WTC11 (cell line): ENCODE measurements around the gene ADCY2.

Experiments
- ELF4 ChIP-seq: sonication (generic); formaldehyde crosslinking; IDR thresholded peaks from 2 replicates; pipeline ENCODE4 v1.8.1; 2022; ENCODE audit warnings: low read depth, mild to moderate bottlenecking, moderate library complexity, missing genetic modification reagents
- FOXJ3 ChIP-seq: sonication (generic); formaldehyde crosslinking; IDR thresholded peaks from 2 replicates; pipeline ENCODE4 v1.9.0; 2021; ENCODE audit warnings: missing genetic modification reagents, mild to moderate bottlenecking, borderline replicate concordance
- GABPB1 ChIP-seq: sonication (generic); formaldehyde crosslinking; IDR thresholded peaks from 2 replicates; pipeline ENCODE4 v1.8.1; 2023; ENCODE audit warnings: mild to moderate bottlenecking, missing genetic modification reagents
- JUN ChIP-seq: sonication (generic); formaldehyde crosslinking; IDR thresholded peaks from 2 replicates; pipeline ENCODE4 v1.8.0; 2023; ENCODE audit warnings: mild to moderate bottlenecking, missing genetic modification reagents
- MLX ChIP-seq: sonication (generic); formaldehyde crosslinking; IDR thresholded peaks from 2 replicates; pipeline ENCODE4 v1.8.1; 2023; ENCODE audit warnings: mild to moderate bottlenecking, missing genetic modification reagents, moderate library complexity
- NFYB ChIP-seq: sonication (generic); formaldehyde crosslinking; conservative IDR thresholded peaks from 2 replicates; pipeline ENCODE4 v1.8.0; 2022; ENCODE audit warnings: low read depth, missing genetic modification reagents
- PREB ChIP-seq: sonication (generic); formaldehyde crosslinking; IDR thresholded peaks from 2 replicates; pipeline ENCODE4 v1.8.1; 2022; ENCODE audit warnings: mild to moderate bottlenecking, missing genetic modification reagents, moderate library complexity, borderline replicate concordance
- SP1 ChIP-seq: sonication (generic); formaldehyde crosslinking; conservative IDR thresholded peaks from 2 replicates; pipeline ENCODE4 v1.8.1; 2022; ENCODE audit warnings: missing genetic modification reagents
- ZNF281 ChIP-seq: sonication (generic); formaldehyde crosslinking; IDR thresholded peaks from 2 replicates; pipeline ENCODE4 v1.8.0; 2023; ENCODE audit warnings: mild to moderate bottlenecking, missing genetic modification reagents
- ZNF317 ChIP-seq: sonication (generic); formaldehyde crosslinking; IDR thresholded peaks from 2 replicates; pipeline ENCODE4 v1.8.1; 2023; ENCODE audit warnings: low read depth, mild to moderate bottlenecking, moderate library complexity, missing genetic modification reagents, borderline replicate concordance
- TF ChIP-seq, protein P1 (sequence below): sonication (generic); formaldehyde crosslinking; IDR thresholded peaks from 2 replicates; pipeline ENCODE4 v1.8.1; 2023; ENCODE audit warnings: mild to moderate bottlenecking, missing genetic modification reagents
- TF ChIP-seq, protein P2 (sequence below): fragments of 200-600 bp; IDR thresholded peaks from 2 replicates; pipeline ENCODE4 v1.8.0; 2022; ENCODE audit warnings: antibody characterized with exemption
- TF ChIP-seq, protein P3 (sequence below): sonication (generic); formaldehyde crosslinking; conservative IDR thresholded peaks from 2 replicates; pipeline ENCODE4 v1.8.1; 2022; ENCODE audit warnings: mild to moderate bottlenecking, missing genetic modification reagents

- TF ChIP-seq, protein P1, sequence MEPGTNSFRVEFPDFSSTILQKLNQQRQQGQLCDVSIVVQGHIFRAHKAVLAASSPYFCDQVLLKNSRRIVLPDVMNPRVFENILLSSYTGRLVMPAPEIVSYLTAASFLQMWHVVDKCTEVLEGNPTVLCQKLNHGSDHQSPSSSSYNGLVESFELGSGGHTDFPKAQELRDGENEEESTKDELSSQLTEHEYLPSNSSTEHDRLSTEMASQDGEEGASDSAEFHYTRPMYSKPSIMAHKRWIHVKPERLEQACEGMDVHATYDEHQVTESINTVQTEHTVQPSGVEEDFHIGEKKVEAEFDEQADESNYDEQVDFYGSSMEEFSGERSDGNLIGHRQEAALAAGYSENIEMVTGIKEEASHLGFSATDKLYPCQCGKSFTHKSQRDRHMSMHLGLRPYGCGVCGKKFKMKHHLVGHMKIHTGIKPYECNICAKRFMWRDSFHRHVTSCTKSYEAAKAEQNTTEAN (CRISPR knock-in tag): no peak
- TF ChIP-seq, protein P2, sequence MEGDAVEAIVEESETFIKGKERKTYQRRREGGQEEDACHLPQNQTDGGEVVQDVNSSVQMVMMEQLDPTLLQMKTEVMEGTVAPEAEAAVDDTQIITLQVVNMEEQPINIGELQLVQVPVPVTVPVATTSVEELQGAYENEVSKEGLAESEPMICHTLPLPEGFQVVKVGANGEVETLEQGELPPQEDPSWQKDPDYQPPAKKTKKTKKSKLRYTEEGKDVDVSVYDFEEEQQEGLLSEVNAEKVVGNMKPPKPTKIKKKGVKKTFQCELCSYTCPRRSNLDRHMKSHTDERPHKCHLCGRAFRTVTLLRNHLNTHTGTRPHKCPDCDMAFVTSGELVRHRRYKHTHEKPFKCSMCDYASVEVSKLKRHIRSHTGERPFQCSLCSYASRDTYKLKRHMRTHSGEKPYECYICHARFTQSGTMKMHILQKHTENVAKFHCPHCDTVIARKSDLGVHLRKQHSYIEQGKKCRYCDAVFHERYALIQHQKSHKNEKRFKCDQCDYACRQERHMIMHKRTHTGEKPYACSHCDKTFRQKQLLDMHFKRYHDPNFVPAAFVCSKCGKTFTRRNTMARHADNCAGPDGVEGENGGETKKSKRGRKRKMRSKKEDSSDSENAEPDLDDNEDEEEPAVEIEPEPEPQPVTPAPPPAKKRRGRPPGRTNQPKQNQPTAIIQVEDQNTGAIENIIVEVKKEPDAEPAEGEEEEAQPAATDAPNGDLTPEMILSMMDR: no peak
- TF ChIP-seq PREB (CRISPR knock-in tag) (no peak), ZNF281 (no peak), GABPB1 (CRISPR knock-in tag) (no peak), FOXJ3 (CRISPR knock-in tag) (no peak), ELF4 (no peak), NFYB (CRISPR knock-in tag) (no peak), JUN (no peak), SP1 (no peak), MLX (CRISPR knock-in tag) (no peak), ZNF317 (CRISPR knock-in tag) (no peak)
- TF ChIP-seq, protein P3, sequence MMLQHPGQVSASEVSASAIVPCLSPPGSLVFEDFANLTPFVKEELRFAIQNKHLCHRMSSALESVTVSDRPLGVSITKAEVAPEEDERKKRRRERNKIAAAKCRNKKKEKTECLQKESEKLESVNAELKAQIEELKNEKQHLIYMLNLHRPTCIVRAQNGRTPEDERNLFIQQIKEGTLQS (CRISPR knock-in tag): no peak
Measured at GRCh38 chr5:7873216-7873615, 477.3 kb downstream of the ADCY2 start.
